AG04449 (cell line): ENCODE results near the gene BANP.

ENCODE experiments used
- CTCF ChIA-PET: fragments of 350-600 bp; formaldehyde crosslinking; extraction: SDS; loops from one replicate; lab custom pipeline; 2021; ENCODE audit warnings: antibody characterized with exemption; lab: Yijun Ruan, JAX
- POLR2A ChIA-PET: fragments of 400-600, 350-600 bp; formaldehyde crosslinking; extraction: SDS; loops from one replicate; lab custom pipeline; 2020; ENCODE audit warnings: antibody characterized with exemption, inconsistent platforms; lab: Yijun Ruan, JAX
- DNase-seq: peaks from one replicate; pipeline ENCODE4 v3.0.0-alpha.2; 2010; ENCODE audit warnings: low read depth, low spot score
- H3K4me3 ChIP-seq: 2 replicates; pipeline ENCODE4 v1.5.1; 2011; ENCODE audit warnings: low read depth, mild to moderate bottlenecking, control low read depth, low read length
- TF ChIP-seq, protein P1 (sequence below): IDR thresholded peaks from one replicate; pipeline ENCODE4 v1.5.1; 2011; ENCODE audit warnings: mild to moderate bottlenecking, moderate library complexity, low read length, control low read depth, inconsistent platforms; ENCODE audit not compliant: insufficient read depth; ENCODE audit errors: missing control alignments

The BANP gene

GRCh38 chr16:88064011-88064888 lies 113.0 kb downstream of the BANP start:
- CTCF ChIA-PET, result interaction anchor here (0.9 to 2.1 kb wide), 8 partner anchors 9 to 374 kb away, joined by 3 to 7 read pairs (median 4); no protein-coding TSS in a partner anchor
- DNase-seq, result no peak
- TF ChIP-seq, protein P1, sequence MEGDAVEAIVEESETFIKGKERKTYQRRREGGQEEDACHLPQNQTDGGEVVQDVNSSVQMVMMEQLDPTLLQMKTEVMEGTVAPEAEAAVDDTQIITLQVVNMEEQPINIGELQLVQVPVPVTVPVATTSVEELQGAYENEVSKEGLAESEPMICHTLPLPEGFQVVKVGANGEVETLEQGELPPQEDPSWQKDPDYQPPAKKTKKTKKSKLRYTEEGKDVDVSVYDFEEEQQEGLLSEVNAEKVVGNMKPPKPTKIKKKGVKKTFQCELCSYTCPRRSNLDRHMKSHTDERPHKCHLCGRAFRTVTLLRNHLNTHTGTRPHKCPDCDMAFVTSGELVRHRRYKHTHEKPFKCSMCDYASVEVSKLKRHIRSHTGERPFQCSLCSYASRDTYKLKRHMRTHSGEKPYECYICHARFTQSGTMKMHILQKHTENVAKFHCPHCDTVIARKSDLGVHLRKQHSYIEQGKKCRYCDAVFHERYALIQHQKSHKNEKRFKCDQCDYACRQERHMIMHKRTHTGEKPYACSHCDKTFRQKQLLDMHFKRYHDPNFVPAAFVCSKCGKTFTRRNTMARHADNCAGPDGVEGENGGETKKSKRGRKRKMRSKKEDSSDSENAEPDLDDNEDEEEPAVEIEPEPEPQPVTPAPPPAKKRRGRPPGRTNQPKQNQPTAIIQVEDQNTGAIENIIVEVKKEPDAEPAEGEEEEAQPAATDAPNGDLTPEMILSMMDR, result no peak
- POLR2A ChIA-PET, result interaction anchor here (1.2 kb wide), 1 partner anchor 320 kb away, joined by 4 read pairs; no protein-coding TSS in a partner anchor
- no peak overlapping the region for H3K4me3 ChIP-seq

DNA sequence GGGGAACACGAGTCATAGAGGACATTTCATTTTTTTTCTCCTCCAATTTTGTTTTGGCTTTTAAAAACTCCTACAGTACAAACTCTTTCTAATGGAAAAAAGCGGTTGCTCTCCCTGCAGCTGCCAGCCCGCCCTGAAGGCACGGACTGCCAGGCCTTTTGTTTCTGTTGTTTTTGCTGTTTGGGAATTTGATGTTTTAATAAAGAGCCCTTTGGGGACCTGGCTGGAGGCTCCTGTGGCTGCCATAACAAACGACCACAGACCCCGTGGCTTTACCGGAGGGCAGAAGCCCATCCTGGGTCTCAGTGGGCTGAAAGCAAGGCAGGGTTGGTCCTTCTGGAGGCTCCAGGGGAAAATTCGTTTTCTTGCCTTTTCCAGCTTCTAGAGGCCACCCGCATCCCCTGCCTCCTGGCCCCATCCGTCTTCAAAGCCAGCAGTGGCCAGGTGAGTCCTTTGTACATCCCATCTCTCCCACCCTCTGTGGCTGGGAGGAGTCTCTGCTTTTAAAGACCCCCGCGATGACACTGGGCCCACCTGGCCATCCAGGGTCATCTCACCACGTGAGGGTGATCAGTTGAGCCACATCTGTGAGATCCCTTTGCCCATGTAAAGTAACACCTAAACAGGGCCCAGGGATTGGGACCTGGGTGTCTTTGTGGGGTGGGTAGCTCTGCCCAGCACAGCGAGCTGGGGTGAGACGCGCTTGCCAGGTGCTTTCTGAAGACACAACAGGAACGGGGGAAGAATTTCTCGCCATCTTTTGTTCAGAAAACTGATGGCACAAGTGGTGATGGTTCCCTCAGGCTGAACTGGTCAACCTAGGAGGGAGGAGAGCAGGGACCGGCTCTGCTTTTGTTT lies 113.9 kb downstream of the BANP start:
- TF ChIP-seq, protein P1, result no peak

GRCh38 chr16:88065747-88066142 lies 114.5 kb downstream of the BANP start:
- TF ChIP-seq, protein P1, result no peak
- CTCF ChIA-PET, result interaction anchor here (1.2 kb wide), 1 partner anchor 13 kb away, joined by 4 read pairs; no protein-coding TSS in a partner anchor
- POLR2A ChIA-PET, result interaction anchor here (0.8 kb wide), 1 partner anchor 35 kb away, joined by 3 read pairs; no protein-coding TSS in a partner anchor
- no peak for DNase-seq
- H3K4me3 ChIP-seq, result no peak overlapping the region

More for the DNA sequence above, 113.9 kb downstream of the BANP start:
- CTCF ChIA-PET, result interaction anchor here (0.9 to 2.1 kb wide), 3 partner anchors 10 to 373 kb away, joined by 4 to 7 read pairs (median 6); no protein-coding TSS in a partner anchor
- H3K4me3 ChIP-seq, result no peak overlapping the region
- POLR2A ChIA-PET, result interaction anchor here (0.8 kb wide), 1 partner anchor 34 kb away, joined by 3 read pairs; no protein-coding TSS in a partner anchor
- no peak for DNase-seq

DNA sequence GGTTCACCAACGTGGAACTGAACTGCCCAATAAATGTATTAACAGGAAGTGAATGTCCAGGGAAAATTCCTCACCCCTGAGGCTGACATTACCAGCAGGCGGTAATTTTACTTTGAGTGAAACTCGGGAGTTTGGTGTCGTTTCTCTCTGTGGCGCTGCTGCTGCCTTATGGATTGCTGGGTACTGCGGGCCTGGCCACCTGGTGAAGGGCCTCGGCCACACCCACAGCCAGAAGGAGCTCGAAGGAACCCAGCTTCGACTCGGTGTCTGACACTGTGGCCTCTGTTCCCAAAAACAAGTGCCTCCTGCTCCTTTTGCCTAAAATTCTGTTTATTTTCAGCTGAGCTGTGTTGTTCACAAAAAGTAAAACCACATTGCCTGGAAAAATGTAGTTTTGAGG lies 115.0 kb downstream of the BANP start:
- TF ChIP-seq, protein P1, result no peak
- CTCF ChIA-PET, result interaction anchor here (1.2 kb wide), 1 partner anchor 13 kb away, joined by 4 read pairs; no protein-coding TSS in a partner anchor
- POLR2A ChIA-PET, result interaction anchor here (0.8 kb wide), 1 partner anchor 35 kb away, joined by 3 read pairs; no protein-coding TSS in a partner anchor
- H3K4me3 ChIP-seq, result no peak overlapping the region
- DNase-seq, result no peak

- DNase-seq, result no peak
- POLR2A ChIA-PET, result no interaction called here
- H3K4me3 ChIP-seq, result no peak overlapping the region
- CTCF ChIA-PET, result interaction anchor here (1.2 kb wide), 1 partner anchor 12 kb away, joined by 4 read pairs; no protein-coding TSS in a partner anchor
- TF ChIP-seq, protein P1, result no peak
Observed at GRCh38 chr16:88066680-88067529, 115.7 kb downstream of the BANP start.
